ENCODE measurements around the gene SVIL.
"Not testable (repeated sequence)": the region's sequence is repeated elsewhere in the genome, so short reads cannot be mapped to it uniquely, and the experiment has no call there.

Gene SVIL

GRCh38 chr10:29649561-29650551 lies 15.1 kb upstream of the SVIL start:
- DNase-seq = no peak

- no peak for DNase-seq
Measured at GRCh38 chr10:29648983-29649268, 14.2 kb upstream of the SVIL start.

DNA sequence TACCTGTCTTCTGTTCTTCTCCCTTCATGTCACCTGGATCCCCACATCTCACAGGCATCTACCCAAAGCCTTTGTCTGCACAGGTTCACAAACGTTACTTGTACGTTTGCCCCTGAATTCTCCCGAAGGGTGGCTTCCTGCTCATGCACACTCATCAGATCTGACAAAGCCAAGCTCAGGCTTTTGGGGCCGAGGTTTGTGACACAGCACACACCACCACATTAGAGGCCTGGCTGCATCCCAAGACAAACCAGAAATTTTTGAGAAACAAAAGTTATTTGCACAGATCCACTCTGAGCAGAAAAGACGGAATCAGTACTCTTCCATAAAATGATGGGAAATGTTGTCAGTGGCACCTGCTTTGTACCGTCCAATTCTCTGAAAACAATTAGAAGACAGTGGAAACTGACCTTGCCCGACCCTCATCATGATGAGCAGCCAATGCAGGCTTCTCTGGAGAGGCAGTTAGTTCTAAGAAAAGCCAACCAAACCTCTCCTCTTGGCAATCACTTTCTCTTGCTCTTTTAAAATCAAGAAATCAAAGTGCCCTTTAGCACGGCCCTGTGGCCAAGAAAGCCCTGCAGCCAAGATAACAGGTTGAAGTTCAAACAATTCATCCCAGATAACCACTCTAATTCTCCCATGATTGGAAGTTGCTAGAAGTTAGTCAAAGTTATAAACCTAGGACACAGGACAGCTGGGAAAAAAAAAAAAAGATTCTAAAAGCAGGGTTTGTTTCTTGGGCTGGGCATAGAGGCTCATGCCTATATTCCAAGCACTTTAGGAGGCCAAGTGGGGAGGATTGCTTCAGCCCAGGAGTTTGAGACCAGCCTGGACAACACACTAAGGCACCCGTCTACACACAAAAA lies 13.6 kb upstream of the SVIL start:
- no peak for DNase-seq

DNA sequence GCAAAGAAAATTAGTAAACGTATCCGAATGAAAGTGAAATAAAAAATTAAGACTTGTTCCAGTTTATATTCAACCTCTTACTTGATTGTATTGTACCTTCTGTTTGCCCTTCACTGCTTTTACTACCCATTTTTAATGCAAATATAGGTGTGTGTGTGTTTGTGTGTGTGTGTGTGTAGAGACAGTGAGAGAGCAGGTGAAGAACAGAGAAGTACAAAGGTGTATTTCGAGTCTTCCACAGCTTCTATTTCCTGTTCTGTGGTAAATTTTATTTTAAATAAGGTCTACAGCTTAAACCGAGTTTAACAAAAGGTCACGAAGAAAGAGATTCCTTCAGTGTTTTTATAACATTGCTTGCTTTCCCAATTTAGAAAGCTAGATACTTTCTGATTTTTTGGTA lies 12.7 kb upstream of the SVIL start:
- no peak for DNase-seq

GRCh38 chr10:29646960-29647461 lies 12.2 kb upstream of the SVIL start:
- no peak for DNase-seq

DNA sequence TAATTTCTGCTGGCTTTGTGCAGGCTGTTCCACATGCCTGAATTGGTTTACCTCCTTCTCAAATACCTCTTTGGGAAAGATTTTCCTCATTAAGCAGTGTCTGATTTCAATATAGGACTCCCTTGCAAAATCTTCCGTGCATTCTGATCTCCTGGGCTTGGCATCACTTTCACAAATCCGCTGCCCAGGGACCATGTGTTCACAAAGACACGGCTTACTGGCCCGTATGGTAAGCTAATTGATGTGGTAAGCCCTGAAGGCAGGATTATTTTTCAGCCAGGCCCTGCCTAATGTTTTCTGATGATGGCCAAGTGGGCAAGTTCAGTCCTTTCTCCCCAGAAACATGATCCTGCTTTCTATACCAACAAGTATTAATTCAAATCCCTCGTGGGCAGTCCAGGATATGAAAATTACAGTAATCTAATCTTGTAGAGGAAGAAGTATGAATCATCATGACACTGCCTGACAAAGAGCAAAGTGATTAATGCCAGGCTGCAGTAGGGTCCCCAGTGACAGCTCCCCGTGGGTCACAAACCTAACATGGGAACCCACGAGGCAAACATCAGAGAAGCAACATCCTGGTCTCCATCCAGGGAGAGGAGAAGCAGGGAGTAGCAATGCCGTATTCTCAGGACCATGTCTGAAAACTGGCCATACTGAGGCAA lies 11.6 kb upstream of the SVIL start:
- DNase-seq = peak; percentile 73

DNA sequence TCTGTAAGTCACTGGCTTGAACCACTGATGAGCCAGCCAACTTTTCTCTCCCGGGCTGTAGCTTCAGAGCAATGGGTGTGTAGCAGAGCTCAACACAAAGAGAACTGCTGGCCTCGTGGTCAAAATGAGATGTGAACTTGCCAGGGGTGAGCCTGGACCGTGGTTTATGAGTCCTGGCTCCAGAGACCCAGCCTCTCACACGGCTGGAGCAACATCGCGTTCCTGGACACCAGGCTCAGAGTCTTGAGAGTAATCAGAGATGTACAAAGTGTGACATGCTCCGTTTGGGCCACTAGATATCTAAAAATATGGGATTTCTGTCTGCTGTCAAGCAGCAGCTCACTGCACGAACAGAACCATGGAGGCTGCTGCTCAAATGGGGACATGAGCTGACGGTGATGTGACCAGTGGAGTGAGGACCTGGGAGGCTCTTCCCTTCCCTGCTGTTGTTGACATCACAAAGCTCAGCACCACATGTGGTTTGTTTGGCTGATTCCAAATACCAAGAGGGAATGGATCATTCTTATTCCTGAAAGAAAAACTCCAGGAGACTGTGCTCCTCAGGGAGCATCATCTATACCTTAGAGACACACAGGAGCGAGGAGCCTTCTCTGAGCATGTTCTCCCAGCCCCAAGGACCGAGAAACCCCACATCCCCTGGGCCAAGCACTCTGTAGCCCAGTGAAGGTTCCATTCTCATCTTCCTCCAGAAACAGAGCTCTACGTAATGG lies 9.2 kb upstream of the SVIL start:
- DNase-seq = no peak

DNA sequence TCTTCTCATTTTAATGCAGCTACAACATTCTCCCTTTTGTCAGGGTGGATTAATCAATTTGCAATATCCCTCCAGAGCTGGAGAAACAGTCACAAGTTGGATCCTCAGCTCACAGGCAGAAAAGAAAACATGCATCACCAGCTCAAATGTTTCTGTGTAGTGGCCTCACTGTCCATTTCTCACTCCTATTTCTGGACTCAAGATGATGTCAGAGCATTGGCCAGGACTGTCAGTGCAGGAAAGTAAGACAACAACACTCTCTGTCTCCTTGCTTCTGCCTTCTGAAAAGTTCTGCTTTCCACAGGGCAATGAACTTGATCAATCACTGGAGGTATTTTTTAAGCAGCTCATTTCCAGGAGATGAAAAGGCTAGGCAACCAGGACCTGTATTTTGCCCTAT lies 8.2 kb upstream of the SVIL start:
- DNase-seq = no peak

GRCh38 chr10:29637537-29637936 lies 2.8 kb upstream of the SVIL start:
- DNase-seq = no peak

DNA sequence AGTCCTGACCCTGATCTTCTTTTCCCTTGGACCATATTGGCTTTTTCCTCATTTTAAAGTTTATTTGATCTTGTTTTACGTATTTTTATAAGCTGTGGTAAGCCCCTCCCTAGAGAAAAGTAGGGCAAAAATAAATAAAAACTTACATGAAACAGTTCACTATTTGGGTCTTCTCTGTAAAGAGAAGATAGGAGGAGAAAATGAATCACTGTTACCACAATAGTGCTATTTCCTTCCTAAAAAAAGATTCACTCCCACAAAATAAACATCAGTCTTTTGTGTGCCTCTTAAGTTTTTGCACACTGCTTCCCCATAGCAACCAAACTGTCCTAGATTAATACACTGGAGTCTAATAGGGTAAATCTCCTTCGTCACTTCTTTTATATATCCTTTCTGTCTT lies 1.4 kb upstream of the SVIL start:
- DNase-seq = no peak

GRCh38 chr10:29635711-29636144 lies 957 bp upstream of the SVIL start:
- no peak for DNase-seq

- DNase-seq = no peak
Measured at GRCh38 chr10:29634105-29634504, 666 bp downstream of the SVIL start.

GRCh38 chr10:29631049-29631339 lies 3.8 kb downstream of the SVIL start:
- DNase-seq = no peak

DNA sequence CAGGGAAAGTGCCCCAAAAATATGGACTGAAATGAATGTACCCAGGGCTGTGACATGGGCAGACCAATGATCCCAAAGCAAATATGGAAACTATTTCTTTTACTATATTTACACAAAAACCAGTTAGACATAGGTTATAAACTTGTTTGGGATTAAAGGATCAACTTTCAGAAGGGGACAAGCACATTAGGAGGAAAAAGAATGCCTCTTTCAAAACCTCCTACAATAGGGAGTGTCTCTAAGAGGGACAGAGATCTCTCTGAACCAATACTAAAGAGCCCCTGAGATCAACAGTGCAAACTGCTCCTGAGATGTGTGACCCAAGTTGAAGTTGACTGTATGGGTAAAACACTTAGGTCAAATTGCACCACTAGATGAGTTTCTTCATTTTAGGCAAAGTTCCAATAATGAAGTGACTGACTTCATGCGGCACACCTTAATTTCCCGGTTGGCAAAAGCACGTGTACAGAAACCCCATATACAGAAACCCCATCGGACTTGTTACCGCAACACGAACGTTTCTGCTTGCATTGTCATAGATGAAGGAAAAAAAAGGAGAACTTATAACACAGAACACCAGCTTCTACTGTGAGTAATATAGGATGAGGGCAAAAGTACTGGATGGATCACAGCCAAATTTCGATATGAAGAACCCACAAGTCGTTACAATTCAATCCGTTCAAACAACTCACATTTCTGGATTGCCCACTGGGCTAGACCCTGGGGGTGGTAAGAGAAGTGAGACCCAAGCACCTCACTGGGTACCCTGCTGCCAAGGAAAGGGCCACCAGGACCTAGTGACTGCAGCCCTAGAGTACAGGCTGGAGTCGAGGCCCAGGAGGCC lies 4.3 kb downstream of the SVIL start:
- no peak for DNase-seq

- no peak for DNase-seq
Measured at GRCh38 chr10:29628912-29629526, 5.8 kb downstream of the SVIL start.

GRCh38 chr10:29628311-29628710 lies 6.5 kb downstream of the SVIL start:
- DNase-seq = no peak

- DNase-seq = no peak
Measured at GRCh38 chr10:29627201-29628132, 7.3 kb downstream of the SVIL start.

DNA sequence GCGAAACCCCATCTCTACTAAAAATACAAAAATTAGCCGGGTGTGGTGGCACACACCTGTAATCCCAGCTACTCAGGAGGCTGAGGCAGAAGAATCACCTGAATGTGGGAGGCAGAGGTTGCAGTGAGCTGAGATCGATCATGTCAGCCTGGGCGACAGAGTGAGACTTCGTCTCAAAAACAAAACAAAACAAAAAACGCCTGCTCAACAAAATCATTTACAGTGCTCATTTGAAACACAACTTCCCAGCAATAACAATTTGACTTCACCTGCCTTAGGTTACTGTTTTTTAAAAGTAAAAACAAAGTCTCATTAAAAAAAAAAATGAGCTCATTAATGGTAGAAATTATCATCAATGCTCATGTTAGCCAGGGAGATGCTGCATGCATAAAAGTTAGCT lies 10.4 kb downstream of the SVIL start:
- not testable (repeated sequence) for DNase-seq

GRCh38 chr10:29623797-29624196 lies 11.0 kb downstream of the SVIL start:
- no peak for DNase-seq

DNA sequence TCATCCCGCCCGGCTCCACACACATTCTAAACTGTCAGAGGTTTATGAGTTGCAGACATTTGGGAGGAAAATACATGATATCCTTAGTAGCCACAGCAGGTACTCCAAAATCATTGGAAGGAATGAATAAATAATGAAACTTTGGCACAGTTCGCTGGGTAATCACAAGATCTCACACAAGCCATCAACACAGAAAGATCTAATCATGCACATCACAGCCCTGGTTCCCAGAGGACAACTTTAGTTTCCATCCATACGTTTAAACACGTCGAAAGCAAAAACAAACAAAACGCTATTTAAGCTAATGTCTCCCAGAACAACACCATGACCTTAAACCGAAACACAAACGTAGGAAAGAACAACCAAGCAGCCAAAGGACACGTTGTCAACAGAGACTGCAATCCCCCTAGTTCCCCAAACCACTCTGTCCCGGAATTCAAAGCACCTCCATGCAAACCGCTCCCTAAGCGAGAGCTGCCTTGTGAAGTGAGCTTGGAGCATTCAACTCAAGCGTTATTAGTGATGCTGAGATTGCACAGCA lies 12.3 kb downstream of the SVIL start:
- DNase-seq = no peak

Data from NCI-H2171 (cell line).